GM12801 (cell line): ENCODE data around the gene KCND3.

ENCODE experiments used
- TF ChIP-seq, protein P1 (sequence below): IDR thresholded peaks from one replicate; pipeline ENCODE4 v1.5.1; 2011; ENCODE audit warnings: control low read depth; ENCODE audit not compliant: insufficient read length; ENCODE audit errors: extremely low read depth

The KCND3 gene

DNA sequence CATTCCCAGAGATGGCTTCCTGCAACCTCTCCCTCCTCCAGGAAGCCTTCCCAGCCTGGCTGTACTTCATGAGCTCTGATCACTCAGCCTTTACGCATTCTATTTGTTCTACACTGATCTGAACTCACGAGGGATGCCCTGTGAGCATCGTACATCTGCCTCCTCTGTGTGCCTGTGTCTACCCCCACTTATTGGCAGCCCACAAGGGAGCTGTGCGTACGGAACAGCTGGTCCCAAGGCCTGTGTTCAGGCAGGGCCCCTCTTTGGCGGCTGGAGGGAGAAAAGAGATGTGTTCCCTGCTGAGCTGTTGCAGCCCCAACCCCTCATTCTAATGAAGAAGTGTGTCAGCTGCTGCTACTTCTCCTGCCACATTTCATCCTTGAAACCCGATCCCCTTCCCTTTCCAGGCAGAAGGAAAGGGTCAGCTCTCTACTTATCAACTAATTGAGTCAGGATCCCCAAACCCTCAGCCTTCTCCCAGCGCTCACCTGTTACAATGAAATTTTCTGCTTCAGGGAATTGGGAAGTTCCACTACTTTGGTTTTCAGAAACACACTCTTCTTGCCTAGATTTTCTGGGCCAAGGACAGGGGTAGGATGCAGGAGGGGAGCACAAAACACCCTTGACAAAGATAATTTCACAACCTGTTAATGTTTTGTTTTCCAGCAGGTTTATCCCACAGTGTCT is 253.5 kb downstream of the KCND3 start:
- TF ChIP-seq, protein P1, sequence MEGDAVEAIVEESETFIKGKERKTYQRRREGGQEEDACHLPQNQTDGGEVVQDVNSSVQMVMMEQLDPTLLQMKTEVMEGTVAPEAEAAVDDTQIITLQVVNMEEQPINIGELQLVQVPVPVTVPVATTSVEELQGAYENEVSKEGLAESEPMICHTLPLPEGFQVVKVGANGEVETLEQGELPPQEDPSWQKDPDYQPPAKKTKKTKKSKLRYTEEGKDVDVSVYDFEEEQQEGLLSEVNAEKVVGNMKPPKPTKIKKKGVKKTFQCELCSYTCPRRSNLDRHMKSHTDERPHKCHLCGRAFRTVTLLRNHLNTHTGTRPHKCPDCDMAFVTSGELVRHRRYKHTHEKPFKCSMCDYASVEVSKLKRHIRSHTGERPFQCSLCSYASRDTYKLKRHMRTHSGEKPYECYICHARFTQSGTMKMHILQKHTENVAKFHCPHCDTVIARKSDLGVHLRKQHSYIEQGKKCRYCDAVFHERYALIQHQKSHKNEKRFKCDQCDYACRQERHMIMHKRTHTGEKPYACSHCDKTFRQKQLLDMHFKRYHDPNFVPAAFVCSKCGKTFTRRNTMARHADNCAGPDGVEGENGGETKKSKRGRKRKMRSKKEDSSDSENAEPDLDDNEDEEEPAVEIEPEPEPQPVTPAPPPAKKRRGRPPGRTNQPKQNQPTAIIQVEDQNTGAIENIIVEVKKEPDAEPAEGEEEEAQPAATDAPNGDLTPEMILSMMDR: no peak

DNA sequence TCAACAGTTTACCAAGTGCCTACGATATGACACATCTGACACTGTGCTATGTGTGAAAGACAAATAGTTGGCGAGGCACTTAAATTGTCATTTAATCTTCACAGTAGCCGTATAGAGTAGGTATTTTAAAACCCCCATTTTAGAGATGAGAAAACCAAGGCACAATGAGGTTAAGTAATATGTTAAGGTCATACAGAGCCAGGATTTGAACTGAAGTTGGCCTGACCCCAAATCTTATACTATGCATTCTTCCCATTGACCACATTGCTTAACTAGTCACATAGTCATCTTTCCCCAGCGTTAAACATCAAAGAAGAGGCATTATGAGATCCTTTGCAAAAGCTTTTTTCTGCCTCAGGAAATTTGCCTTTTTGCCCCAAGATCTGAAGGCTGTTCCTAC is 254.1 kb downstream of the KCND3 start:
- TF ChIP-seq, protein P1: no peak

DNA sequence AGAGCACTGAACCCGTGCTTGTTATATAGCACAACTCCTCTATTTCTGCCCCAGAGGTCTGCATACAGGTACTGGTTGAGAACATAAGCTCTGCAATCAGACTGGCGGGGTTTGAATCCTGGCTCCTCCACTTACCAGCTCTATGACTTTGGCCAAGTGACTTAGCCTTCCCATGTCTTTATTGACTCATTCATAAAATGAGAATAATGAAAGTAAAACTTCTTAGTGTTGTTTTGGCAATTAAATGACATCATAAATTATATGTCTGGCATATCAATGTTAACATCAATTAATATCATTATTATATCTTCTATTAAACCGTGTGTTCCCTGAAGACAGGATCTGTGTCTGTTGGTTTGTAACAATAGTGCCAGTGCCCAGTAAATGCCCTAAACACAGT is 254.6 kb downstream of the KCND3 start:
- TF ChIP-seq, protein P1: no peak

DNA sequence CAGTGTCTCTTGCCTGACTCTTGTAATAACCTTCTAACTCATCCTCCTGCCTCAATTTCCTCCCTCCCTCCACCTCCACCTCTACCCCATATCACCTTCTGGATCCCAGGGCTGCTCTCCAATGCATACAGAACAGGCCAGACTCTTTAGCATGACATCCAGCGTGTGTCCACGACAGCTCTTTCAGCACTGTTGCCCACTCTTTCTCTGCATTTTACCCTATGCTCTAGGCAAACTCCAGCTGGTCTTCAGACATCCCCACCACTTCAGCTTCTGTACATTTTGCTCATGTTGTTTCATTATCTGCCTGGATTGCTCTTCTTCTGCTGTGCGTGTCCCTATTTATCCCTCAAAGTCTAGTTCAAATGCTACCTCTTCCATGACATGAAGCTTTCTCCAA is 255.0 kb downstream of the KCND3 start:
- TF ChIP-seq, protein P1: no peak

DNA sequence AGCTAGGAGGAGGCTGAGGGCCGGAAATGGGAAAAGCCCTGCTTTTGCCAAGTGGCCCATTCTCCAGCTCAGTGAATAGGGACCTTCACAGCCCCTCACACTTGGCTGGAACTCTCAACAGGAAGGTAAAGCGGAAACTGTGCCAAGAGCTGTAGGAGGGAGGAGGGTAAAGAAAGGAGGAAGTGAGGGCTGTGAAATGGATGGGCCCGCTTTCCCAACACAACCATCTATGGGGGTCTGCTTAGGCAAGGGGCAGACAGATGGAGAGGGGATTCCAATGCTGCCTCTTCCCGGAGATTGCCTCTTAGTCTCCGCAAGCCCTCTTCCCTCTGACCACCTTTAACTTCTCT is 255.5 kb downstream of the KCND3 start:
- TF ChIP-seq, protein P1: no peak

DNA sequence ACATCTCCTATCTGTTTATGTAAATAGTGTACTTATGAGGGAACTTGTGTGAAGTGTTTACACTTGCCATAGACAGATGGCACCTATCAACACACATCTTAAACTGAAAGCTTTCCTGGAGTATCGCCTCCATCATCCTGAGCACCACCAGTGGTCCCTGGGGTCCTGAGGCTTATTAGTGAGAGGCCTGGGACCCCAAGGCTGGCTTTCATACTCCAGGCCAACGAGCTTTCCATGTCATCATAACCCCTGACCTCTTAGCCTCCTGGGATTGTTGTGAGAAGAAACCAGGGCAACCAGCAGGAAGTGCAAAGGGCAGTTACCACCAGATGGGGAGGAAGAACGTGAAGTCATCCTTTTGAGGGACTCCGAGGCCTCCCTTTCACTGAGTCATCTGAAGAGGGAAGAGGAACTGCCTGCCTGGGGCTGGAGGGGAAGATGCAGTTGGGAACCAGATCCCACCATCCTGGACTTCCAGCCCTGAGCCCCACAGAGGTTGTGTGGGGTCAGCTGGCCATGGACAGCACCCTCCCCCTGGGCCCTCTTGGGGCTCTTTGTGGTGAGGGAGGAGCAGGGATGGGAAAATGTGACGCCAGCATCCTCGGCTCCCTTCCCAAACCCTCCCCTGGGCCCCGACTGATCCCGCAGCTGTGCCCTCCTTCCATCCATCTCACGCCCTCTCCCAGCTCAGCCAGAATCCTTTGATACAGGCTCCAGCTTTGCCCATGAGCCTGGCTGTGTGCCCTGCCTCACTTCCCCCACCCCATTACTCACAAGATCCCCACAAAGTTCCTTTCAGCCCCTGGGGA is 256.1 kb downstream of the KCND3 start:
- TF ChIP-seq, protein P1: no peak

DNA sequence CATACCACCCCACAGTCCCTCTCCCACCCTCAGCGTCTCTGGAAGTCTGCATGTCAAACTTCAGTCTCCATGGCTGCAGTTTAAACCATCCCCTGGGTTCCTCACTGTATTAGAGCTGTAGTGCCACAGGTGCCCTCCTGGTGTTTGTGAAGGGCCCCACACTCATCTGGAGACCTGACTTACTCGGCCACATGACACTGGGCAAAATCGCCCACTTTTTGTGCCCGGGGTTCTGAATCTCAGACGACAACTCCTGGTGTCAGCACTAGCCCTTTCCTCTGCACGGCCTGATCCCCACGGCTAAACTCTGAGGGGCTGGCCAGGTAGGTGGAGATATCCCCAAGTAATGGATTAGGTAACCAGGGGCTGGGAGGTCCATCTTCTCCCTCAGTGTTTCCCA is 256.8 kb downstream of the KCND3 start:
- TF ChIP-seq, protein P1: no peak
